Measurements from ENCODE around the gene SLC10A7.

DNA sequence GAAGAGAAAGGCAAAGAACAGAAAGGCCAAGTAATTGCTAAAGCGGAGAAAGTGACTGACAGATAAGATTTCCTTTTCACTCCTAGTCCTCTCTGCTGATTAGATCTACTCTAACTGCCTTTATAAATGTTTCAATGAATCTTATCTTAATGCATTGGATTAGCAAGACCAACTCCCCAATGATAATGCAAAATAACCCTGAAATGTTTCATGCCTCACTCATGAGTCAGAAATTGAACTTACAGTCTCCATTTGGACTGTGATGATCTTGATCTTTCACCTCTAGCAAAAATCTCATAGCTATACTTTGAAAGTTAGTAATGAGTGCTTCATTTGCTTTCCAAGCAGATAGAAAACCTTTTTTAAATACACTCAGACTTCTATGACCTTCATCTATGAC is 26.5 kb downstream of the SLC10A7 start:
- TF ChIP-seq, protein P1, sequence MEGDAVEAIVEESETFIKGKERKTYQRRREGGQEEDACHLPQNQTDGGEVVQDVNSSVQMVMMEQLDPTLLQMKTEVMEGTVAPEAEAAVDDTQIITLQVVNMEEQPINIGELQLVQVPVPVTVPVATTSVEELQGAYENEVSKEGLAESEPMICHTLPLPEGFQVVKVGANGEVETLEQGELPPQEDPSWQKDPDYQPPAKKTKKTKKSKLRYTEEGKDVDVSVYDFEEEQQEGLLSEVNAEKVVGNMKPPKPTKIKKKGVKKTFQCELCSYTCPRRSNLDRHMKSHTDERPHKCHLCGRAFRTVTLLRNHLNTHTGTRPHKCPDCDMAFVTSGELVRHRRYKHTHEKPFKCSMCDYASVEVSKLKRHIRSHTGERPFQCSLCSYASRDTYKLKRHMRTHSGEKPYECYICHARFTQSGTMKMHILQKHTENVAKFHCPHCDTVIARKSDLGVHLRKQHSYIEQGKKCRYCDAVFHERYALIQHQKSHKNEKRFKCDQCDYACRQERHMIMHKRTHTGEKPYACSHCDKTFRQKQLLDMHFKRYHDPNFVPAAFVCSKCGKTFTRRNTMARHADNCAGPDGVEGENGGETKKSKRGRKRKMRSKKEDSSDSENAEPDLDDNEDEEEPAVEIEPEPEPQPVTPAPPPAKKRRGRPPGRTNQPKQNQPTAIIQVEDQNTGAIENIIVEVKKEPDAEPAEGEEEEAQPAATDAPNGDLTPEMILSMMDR (IDR thresholded peaks at IDR 0.05): no peak
- no peak for TF ChIP-seq POLR2A (IDR thresholded peaks at IDR 0.05)

Data from ovary (tissue), 3 donors.